HG03432 (cell line): ENCODE results near the gene ZNF385B.
"Not testable (repeated sequence)": the region's sequence is repeated elsewhere in the genome, so short reads cannot be mapped to it uniquely, and the experiment has no call there.

ENCODE experiments used
- ATAC-seq: cut with Tn5 transposase; IDR thresholded peaks from one replicate; pipeline ENCODE4 v1.9.1; 2021; ENCODE audit warnings: mild to moderate bottlenecking, moderate library complexity; ENCODE audit not compliant: unreplicated experiment

ZNF385B gene

GRCh38 chr2:179805001-179805400 is 56.4 kb downstream of the ZNF385B start:
- no peak for ATAC-seq

DNA sequence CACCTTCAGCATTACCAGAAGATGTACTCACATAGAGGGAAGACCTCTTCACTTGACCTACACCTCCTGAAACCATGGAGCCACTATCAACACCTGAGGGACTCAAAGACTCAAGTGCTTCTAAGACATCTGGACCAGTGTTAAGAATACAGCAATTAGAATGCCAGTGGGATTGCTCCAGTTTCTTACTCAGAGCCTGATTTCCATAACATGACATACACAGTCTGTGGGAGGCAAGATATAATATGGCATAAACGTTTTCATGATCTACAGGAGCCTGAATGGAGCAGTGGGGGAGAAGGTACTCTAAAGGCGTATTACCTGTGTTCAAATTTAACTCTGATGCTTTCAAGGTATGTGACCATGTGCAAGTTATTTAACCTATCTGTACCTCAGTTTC is 57.2 kb downstream of the ZNF385B start:
- no peak for ATAC-seq

DNA sequence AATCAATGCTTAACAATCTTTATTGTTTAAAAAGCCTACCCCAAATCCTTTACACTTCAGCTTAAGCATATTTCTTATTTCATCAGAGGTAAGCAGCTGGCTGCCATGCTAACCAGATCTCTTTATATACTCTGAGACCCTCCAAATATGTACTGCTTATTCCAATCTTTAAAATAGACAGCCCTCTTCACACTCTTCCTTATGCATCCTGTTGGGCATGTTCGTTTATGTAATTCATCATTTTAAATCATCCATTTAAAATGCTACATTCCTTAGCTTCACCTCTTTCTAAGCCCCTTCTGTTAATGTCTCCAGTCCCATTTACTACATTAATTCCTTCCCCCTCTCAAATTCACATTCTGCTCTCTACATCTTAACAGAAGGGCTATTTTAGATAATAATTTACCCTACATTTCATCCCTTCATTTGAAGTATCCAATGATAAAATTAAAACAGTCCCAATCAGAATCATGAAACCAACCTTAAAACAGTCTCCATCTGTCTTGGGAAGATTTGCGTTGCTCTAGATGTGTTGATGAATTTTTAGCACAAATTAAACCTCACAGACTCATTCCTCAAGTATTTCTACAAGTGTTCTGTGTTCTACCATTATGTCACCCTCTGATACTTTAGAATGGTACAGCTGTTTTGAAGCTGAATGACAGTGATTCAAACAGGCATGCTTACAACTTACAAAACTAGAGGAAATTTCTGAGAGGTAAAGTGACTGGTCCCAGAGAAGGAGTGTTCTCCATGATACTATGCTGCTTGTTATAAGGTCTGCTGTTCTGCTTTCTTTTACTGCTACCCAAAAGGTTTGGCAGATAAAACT is 59.1 kb downstream of the ZNF385B start:
- ATAC-seq, result no peak

- no peak for ATAC-seq
These were observed 60.6 kb downstream of the ZNF385B start for GRCh38 chr2:179800776-179801175.

- no peak for ATAC-seq
These were observed 65.0 kb downstream of the ZNF385B start for GRCh38 chr2:179796213-179797007.

GRCh38 chr2:179793902-179794301 is 67.5 kb downstream of the ZNF385B start:
- ATAC-seq, result no peak

DNA sequence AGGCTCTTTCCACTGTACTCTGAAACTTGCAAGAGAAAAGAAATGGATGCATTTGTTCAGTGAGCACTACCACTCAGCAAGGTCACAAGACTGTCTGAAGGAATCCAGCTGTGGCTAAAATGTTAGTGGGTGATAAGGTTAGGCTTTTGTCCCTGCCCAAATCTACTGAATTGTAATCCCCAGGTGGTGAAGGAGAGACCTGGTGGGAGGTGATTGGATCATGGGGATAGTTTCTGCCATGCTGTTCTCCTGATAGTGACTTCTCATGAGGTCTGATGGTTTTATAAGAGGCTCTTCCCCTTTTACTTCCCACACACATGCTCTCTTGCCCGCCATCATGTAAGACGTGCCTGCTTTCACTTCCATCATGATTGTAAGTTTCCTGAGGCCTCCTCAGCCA is 68.2 kb downstream of the ZNF385B start:
- no peak for ATAC-seq

- ATAC-seq, result no peak
These were observed 70.9 kb downstream of the ZNF385B start for GRCh38 chr2:179790235-179791217.

GRCh38 chr2:179788104-179788503 is 73.3 kb downstream of the ZNF385B start:
- ATAC-seq, result no peak

DNA sequence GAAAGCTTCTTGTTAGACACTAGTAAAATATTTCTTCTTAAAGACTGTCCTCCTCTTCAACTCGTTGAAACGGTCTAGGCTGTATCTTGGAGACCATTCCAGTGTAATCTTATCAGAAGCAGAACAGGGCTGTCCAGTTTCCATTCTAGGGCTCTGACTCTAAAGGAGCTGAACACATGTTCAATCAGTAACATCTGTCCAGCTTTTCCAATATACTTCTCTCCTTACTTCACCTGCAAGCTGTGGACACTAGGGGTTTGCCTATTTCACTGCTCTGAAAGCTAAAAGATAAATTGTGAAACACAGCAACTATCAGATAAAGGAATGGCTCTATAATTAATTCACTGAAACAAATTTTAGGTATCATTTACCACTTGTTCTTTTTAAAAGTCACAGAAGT is 73.8 kb downstream of the ZNF385B start:
- ATAC-seq, result no peak

DNA sequence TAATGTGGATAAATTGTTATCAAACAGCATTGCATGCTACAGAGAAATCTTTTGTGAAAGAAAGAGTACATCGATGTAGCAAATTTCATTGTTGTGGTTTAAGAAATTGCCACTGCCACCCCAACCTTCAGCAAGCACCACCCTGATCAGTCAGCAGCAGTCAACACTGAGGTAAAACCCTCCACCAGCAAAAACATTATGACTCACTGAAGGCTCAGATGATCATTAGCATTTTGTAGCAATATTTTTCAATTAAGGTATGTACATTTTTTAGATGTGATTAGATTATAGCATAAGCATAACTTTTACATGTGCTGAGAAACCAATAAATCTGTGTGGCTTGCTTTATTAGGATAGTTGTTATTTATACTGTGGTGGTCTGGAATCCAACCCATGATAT is 75.5 kb downstream of the ZNF385B start:
- ATAC-seq, result no peak

- ATAC-seq, result not testable (repeated sequence)
These were observed 79.1 kb downstream of the ZNF385B start for GRCh38 chr2:179782346-179782745.

DNA sequence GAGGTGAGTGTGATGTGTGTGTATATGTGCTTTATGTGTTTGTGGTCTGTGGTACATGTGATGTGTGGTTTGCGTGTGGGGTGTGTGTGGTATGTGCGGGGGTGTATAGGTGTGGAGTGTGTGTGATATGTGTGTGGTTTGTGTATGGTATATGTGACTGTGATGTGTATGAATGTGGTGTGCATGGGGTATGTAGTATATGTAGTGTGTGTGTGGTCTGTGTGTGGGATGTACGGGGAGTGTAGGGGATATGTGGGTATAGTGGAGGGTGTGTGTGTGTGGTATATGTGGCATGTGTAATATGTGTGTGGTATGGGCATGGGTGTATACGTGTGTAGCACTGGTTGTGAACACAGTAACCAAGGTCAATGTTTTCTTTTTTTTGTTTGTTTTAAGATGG is 87.4 kb downstream of the ZNF385B start:
- no peak for ATAC-seq

DNA sequence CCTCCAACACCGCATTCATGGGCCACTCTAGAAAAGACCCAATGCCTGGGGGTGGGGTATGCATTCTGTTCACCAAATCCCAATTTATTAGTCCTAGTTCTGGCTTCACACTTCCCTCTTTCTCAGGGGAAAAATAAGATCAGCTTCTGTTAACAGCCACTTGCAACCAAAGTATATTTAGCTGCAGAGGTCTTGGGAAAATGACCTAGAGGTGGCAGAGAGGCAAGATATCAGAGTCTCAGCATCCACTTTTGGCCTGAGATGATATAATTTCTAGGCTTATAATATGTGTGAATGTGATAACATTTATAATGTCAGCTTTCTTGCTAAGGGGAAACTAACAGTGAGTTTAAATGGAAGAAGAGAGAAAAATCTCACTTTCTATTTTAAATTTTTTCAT is 89.1 kb downstream of the ZNF385B start:
- no peak for ATAC-seq

DNA sequence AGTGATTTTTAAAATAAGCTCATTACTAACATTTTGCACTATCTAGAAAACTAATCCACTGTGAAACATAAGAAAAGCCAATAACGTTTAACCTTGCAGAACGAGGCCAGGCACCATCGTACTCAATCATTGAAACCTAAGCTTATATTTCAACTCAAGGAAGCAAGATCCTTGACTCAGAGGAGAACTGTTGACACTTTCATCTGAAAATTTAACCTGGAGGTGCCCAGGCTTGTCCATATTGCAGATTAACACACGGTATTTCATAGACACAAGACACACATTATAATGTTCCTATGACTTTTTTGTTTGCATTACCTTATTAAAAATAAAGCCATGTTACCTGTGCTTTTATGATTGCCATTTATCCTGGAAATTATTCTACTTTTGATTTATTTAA is 89.6 kb downstream of the ZNF385B start:
- ATAC-seq, result no peak

GRCh38 chr2:179770029-179770428 is 91.4 kb downstream of the ZNF385B start:
- ATAC-seq, result no peak

DNA sequence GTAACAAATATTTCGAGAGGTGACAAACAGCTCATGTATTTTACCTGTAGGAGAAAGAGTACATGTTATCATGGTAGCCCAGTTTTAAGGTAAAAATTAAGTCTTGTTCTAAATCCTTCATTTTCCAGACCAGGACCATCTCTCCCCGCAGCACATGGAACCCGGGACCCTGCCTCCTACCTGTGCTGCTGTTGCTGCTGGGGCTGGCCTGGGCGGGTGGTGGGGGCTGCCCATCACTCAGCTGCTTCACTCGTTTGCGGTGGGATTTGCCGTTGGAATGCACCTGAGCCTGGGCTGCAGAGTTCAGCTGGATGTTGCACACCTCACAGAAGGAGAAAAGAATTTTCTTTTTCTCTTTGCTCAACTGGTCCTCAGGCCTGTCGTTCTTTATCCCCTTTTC is 92.1 kb downstream of the ZNF385B start:
- ATAC-seq, result no peak

DNA sequence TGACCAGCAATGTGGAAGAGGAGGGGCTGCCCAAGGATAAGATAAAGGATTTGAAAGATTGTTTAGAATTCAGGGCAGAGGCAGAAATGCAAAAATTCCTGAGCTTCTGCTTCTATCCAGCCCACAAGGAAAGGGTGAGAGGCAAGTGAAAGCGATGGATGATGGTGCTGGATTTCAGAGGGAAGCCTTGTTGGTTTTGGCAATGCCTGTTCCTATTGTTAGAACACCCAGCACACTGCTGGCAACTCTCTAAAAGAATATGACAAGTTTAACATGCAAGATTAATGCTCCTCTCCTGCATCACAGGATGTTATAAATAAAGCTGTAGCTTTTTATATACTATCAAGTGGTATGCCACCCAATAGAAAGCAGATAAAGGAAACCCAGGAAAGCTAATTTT is 92.6 kb downstream of the ZNF385B start:
- ATAC-seq, result no peak

DNA sequence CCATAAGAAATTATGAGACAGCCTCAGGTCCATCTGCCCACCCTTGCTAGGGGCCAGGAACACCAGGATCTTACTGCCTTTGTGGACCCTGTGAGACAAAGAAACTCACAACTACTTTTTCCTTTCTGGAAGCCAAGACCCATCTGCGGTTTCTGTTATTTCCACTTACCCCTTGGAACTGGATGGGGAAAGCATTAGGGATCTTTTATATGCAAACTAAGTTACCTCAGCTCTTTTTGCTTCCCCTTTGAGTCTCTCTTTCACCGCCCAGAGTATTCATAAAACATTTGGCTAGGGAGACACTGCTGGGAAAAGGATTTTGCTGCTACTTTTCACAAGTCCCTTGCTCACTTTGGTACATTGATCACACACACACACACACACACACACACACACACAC is 95.7 kb downstream of the ZNF385B start:
- ATAC-seq, result no peak

GRCh38 chr2:179764710-179765109 is 96.7 kb downstream of the ZNF385B start:
- peak; percentile 85 for ATAC-seq

- no peak for ATAC-seq
These were observed 102.8 kb downstream of the ZNF385B start for GRCh38 chr2:179758636-179759035.
